ENCODE results near the gene LMNTD1. TPM values are rescaled to one million over a fixed set of nuclear protein-coding genes. Genes with fewer than 3 reads are reported as not detected.

LMNTD1 gene
- total RNA-seq, 1 experiment from 2014 or later: not detected

- H3K9me3 ChIP-seq (ENCODE audit: low read depth, low read length, poor library complexity, severe bottlenecking): no peaks in the 10 kb centered on the region
- H3K36me3 ChIP-seq (ENCODE audit: insufficient read depth, low read length, poor library complexity, severe bottlenecking): no peaks in the 10 kb centered on the region
- BruUV-seq (replicated peaks): no TSS peak
- H3K4me3 ChIP-seq (ENCODE audit: low read depth, low read length, poor library complexity, severe bottlenecking): no peak overlapping the region
- POLR2A ChIA-PET (ENCODE audit: low non-redundant PET): interaction anchor here (0.6 kb wide), 1 partner anchor 486 kb away, joined by 3 read pairs; no protein-coding TSS in a partner anchor
- no peaks in the 10 kb centered on the region for H3K27me3 ChIP-seq (replicated peaks; ENCODE audit: insufficient read depth, low read depth, low read length, poor library complexity)
- TF ChIP-seq CTCF (conservative IDR thresholded peaks at IDR 0.05; ENCODE audit: low read depth, low read length): no peak
- no peak for TF ChIP-seq EZH2 (IDR thresholded peaks at IDR 0.05; ENCODE audit: borderline replicate concordance, low read depth, low read length, poor library complexity, severe bottlenecking)
- no peak overlapping the region for H3K27ac ChIP-seq (ENCODE audit: low read depth, low read length, poor library complexity, severe bottlenecking)
- intact Hi-C loops (cut with micrococcal nuclease; ENCODE audit: unreplicated experiment): no loop called here
- H3K4me1 ChIP-seq (ENCODE audit: insufficient read depth, low read length, poor library complexity, severe bottlenecking): no peaks in the 10 kb centered on the region
- CTCF ChIA-PET: interaction anchor here (0.6 kb wide), 1 partner anchor 62 kb away, joined by 7 read pairs; no protein-coding TSS in a partner anchor
- no peak for DNase-seq (ENCODE audit: low spot score)
Observed at GRCh38 chr12:25496098-25496587, 56.9 kb downstream of the LMNTD1 start.

- no peaks in the 10 kb centered on the region for H3K4me1 ChIP-seq (ENCODE audit: insufficient read depth, low read length, poor library complexity, severe bottlenecking)
- TF ChIP-seq CTCF (conservative IDR thresholded peaks at IDR 0.05; ENCODE audit: low read depth, low read length): no peak
- TF ChIP-seq EZH2 (IDR thresholded peaks at IDR 0.05; ENCODE audit: borderline replicate concordance, low read depth, low read length, poor library complexity, severe bottlenecking): no peak
- no peaks in the 10 kb centered on the region for H3K9me3 ChIP-seq (ENCODE audit: low read depth, low read length, poor library complexity, severe bottlenecking)
- CTCF ChIA-PET: interaction anchor here (0.6 kb wide), 1 partner anchor 61 kb away, joined by 7 read pairs; no protein-coding TSS in a partner anchor
- no peaks in the 10 kb centered on the region for H3K36me3 ChIP-seq (ENCODE audit: insufficient read depth, low read length, poor library complexity, severe bottlenecking)
- no TSS peak for BruUV-seq (replicated peaks)
- intact Hi-C loops (cut with micrococcal nuclease; ENCODE audit: unreplicated experiment): no loop called here
- no peak overlapping the region for H3K4me3 ChIP-seq (ENCODE audit: low read depth, low read length, poor library complexity, severe bottlenecking)
- H3K27me3 ChIP-seq (replicated peaks; ENCODE audit: insufficient read depth, low read depth, low read length, poor library complexity): no peaks in the 10 kb centered on the region
- no peak overlapping the region for H3K27ac ChIP-seq (ENCODE audit: low read depth, low read length, poor library complexity, severe bottlenecking)
- no peak for DNase-seq (ENCODE audit: low spot score)
- POLR2A ChIA-PET (ENCODE audit: low non-redundant PET): no interaction called here
Observed at GRCh38 chr12:25495331-25496097, 57.6 kb downstream of the LMNTD1 start.

- ChIA-PET CTCF (interaction anchor here (0.6 kb wide), 1 partner anchor 199 kb away, joined by 3 read pairs; no protein-coding TSS in a partner anchor), POLR2A (ENCODE audit: low non-redundant PET) (no interaction called here)
- Histone ChIP-seq H3K27me3 (replicated peaks; ENCODE audit: insufficient read depth, low read depth, low read length, poor library complexity) (no peaks in the 10 kb centered on the region), H3K9me3 (ENCODE audit: low read depth, low read length, poor library complexity, severe bottlenecking) (no peaks in the 10 kb centered on the region), H3K4me1 (ENCODE audit: insufficient read depth, low read length, poor library complexity, severe bottlenecking) (no peaks in the 10 kb centered on the region), H3K36me3 (ENCODE audit: insufficient read depth, low read length, poor library complexity, severe bottlenecking) (no peaks in the 10 kb centered on the region), H3K4me3 (ENCODE audit: low read depth, low read length, poor library complexity, severe bottlenecking) (no peak overlapping the region), H3K27ac (ENCODE audit: low read depth, low read length, poor library complexity, severe bottlenecking) (no peak overlapping the region)
- intact Hi-C loops (cut with micrococcal nuclease; ENCODE audit: unreplicated experiment): no loop called here
- no peak for DNase-seq (ENCODE audit: low spot score)
- BruUV-seq (replicated peaks): no TSS peak
- no peak for TF ChIP-seq CTCF (conservative IDR thresholded peaks at IDR 0.05; ENCODE audit: low read depth, low read length)
- TF ChIP-seq EZH2 (IDR thresholded peaks at IDR 0.05; ENCODE audit: borderline replicate concordance, low read depth, low read length, poor library complexity, severe bottlenecking): no peak
Observed at GRCh38 chr12:25494926-25495325, 58.2 kb downstream of the LMNTD1 start.

Data from A673 (cell line).